EH (cell line): ENCODE data around the gene ZHX3.
"Not testable (repeated sequence)": the region's sequence is repeated elsewhere in the genome, so short reads cannot be mapped to it uniquely, and the experiment has no call there.

Source experiments
- DNase-seq: peaks from one replicate; pipeline ENCODE4 v3.0.0-alpha.2; 2015; ENCODE audit warnings: low read depth

The ZHX3 gene

DNA sequence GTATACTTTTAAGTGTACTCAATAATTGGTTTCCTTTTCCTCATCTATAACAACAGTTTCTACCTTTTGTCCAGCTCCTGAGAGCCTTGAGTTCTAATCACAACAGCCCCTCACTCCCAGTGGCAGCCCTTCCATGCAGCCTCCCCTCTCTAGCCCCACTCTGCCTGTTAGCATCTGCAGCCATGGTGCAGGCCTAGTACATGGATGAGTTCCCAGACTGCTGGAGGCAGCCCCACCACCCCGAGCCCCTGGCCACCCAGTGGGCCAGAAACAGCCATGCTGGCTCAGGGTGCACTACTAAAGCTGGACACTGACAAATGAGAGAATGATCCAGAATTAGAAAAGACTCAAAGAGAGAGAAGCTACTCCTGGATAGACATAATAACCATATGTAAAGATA lies 13.4 kb upstream of the ZHX3 start:
- DNase-seq = no peak

DNA sequence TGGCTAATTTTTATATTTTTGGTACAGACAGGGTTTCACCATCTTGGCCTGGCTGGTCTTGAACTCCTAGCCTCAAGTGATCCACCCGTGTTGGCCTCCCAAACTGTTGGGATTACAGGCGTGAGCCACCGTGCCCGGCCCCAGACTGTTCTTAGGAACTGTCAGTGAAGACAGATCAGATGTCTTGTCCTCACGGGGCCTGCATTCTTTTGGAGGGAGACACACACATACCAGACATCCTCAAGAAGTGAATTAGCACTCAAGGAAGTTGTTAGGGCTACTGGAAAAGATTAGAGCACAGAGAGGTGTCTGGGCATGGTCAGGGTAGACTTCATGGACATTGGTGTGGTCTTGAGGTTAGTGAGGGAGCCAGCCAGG lies 12.8 kb upstream of the ZHX3 start:
- peak; percentile 83 for DNase-seq

DNA sequence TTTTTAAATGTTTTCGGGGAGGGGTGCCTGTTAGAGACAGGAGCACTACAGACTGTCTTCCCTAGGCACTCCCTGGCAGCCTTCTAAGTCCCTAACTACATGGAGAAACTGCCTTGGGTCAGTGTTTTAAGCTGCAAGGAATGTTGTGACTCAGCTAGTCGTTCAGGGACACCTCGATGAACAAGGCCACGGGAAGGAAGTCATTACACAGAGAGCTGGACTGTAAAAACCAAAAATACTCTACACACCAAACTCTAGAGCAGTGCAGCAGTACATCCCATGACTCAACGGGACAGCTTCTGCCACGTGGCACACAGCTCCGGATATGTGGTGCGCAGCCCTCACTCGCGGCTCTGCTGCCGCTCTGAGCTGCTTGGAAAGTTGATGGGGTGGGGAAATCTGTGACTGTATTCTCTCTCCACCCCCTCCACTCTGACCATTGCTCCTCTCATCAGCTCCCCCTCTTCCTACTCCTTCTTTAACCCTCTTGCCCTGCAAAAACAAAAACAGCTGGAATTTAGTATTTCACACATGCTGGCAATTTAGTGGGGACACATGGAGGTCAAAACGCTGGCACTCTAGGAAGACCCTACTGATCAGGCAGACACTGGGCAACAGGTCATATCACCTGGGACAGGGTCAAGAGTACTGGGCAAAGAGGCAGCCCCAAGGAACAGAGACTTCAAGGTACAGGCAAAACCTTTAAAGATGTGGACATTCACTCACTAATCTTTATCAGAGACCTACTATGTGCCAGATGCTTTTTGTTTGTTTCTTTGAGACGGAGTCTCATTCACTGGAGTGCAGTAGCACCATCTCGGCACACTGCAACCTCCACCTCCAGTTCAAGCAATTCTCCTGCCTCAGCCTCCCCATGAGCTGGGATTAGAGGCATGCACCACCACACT lies 12.2 kb upstream of the ZHX3 start:
- peak; percentile 100 for DNase-seq

DNA sequence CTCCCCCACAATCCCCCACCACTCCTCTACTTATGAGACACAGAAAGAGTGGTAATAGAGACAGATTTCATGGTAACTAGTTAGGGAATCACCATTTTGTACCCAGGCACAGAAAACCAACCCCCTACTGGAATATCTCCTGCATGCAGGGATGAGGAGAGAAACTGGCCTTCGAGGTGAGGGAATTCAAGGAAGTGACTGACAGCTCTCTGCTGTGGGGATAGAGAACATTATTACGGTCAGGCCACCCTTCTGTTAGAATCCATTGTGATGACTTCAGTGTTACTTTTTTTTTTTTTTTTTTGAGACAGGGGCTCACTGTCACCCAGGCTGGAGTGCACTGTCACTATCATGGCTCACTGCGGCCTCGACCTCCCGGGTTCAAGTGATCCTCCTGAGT lies 9.6 kb upstream of the ZHX3 start:
- no peak for DNase-seq

DNA sequence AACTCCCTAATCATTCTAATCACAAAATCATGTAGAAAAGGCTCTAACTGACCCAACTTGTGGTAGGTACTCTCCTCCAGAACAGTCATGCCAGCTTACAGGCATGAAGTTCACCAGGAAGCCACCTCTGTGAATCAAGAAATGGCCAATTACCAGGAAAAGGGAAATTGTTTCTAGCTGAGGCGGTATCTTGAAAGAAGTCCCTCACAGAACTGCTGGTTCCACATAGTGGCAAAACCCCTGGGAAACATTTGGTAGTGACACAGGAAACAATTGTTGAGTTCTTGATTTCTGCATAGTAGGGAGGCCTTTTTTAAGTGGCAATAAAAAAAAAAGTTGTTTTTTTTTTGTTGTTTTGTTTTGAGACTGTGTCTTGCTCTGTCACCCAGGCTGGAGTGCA lies 3.4 kb upstream of the ZHX3 start:
- no peak for DNase-seq

DNA sequence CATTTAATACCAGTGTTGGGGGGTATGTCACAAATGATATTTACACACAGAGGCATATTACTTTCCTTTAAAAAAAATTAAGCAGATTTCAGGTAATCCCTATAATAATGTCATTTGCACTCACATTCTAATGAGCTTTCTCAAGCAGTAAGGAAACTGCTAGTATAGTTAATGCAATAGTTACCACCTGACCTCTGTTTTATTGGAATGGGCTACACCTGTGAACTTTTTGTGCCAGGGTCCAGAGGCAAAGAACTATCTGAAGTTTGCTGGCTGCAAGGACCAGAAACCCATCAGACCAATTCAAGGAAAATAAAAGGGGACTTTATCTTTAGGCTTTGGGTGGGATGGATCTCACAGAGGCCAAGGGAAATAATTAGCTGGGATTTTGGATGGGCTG lies 2.9 kb upstream of the ZHX3 start:
- no peak for DNase-seq

DNA sequence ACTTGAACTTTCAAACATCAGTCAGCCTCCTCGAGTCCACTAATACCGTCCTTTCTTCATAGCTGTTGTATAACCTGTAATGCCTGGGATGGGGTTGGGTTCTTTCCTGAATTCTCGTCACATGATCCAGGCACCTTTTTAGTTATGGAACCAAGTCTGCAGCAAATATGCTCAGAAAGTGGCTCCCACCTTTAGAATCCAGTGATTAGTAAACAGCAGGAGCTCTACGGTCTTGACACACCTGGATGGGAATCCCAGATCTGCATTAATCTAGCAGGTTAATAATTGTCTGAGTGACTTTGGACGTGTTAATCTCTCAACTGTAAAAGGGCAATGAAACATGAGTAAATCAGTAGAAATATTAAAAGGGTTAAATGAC lies 729 bp upstream of the ZHX3 start:
- DNase-seq = no peak

DNA sequence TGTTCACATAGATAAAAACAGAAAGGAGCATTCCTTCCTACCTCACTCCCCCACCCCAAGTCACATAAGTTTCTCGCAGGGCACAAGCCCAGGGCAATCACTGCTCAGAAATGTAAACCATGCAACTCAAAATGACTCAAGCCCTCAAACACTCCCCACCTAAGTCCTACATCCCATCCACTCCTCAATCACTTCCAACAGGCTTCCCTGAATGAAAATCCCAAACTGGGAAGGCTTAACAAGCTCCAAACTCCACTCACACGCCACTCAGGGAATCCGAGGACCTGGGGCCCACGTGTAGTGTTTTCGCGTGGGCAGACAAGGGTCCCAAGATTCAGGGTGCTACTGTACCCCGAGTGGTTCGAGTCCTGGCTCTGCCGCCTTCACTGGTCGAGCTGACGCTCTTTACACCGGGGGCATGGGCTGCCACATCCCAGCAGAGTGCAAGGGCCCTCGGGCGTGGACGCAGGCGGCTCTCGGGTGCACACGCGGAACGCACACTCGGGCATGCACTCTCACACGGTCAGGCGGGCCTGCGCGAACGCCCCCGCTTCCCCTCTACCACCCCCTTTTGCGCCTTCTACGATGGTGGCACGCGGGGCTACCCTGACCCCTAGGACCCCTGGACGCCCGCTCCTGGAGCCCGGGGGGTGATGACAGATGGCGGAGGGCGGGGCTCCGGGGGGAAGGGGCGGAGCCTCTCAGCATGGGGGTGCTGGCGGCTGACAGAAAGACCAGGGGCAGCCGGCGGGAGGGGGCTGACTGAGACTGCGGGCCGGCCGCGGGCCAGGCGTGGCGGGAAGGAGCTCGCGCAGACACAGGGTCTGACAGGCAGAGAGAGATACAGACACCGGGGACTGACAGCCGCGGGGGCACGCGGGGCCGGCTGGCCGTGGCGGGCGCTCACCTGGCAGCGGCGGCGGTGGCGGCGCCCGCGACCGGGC lies 657 bp downstream of the ZHX3 start:
- DNase-seq = peak; percentile 93

DNA sequence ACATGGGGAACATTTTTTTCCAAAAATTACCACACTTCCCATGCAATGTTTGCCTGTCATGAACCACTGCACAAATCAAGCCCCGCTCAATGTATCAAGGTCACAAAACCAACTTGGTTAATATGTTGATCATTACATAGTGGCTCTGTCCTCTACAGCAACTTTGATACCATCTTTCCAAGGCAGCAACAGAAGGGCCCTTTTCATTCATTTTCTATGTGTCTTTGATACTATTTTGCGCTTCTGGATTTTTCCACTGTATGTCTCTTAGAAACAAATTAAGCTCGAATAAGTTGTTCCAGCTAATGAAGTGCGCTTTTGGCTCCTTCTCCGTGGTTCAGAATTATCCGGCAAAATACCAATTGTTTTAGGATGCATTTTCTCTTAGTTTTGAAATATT lies 1.5 kb downstream of the ZHX3 start:
- DNase-seq = no peak

DNA sequence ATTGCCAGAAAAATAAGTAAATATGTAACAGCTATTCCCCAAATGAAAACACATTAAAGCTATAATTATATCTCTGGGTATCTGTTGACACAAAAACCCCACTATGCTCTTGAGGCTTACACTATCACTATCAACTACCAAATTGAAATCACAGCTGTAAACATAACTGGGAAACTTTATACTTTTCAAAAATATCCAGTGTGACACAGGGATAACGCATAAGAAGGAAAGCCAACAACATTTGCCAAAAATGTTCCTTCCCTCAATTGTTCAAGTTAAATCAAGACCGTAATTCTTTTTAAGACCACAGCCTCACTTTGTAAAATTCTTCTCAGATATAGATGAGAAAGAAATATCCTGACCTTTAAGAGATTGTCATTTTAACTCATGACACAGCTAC lies 3.1 kb downstream of the ZHX3 start:
- DNase-seq = no peak

DNA sequence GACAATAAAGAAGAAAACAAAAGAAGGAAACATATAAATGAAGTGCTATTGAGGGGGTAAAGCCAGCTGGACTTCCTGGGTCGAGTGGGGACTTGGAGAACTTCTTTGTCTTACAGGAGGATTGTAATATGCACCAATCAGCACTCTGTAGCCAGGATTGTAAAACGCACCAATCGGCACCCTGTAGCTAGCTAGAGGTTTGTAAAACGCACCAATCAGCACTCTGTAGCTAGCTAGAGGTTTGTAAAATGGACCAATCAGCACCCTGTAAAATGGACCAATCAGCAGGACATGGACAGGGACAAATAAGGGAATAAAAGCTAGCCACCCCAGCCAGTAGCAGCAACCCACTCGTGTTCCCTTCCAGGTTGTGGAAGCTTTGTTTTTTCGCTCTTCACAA lies 5.5 kb downstream of the ZHX3 start:
- not testable (repeated sequence) for DNase-seq

DNA sequence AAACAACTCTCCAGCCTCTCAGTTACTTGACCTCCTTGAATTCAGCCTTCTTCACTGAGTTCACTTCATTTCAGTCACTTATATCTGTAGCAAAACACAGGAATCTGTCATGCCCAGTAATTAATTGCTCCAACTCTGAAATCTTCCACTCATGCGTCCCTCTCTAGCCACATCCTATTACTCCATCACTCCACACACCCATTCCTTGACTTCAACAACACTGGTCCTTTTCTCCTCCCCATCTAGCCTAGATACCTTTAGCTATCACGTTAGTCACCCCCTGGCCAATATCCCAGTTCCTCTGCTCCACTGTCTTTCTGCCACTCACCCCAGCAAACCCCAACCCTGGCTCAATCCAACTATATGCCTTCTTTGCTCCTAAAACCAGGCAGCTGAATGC lies 7.7 kb downstream of the ZHX3 start:
- peak; percentile 88 for DNase-seq

DNA sequence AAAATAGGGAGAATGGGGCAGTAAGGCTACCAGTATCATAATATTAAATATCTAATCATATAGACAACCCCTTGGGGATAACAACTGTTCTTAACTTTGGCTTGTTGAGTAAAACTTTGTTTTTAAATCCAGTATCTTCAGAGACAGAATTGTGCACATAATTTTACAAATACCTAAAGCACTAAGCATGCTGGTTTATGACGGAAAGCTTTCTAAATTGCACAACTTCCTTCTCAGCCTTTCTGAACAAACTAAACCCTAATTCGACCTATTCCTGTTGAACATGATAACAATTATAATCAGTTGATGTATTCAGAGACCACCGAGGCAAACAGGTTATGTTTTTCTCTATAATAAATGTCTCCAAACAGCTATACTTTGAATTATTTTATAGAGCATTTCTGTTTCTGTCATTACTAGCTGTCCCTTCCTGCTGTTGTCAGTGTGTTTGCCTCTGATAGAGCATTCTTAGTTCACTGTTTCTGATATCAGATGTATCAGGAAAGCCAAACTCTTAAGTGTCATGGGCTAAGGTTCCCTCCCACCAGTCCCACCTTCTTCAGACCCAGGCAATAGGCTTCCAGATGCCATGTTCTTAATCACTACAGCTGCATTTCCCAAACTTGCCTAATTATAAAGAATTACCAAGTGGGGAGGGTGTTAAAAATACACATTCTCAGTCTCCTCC lies 8.7 kb downstream of the ZHX3 start:
- DNase-seq = peak; percentile 68

DNA sequence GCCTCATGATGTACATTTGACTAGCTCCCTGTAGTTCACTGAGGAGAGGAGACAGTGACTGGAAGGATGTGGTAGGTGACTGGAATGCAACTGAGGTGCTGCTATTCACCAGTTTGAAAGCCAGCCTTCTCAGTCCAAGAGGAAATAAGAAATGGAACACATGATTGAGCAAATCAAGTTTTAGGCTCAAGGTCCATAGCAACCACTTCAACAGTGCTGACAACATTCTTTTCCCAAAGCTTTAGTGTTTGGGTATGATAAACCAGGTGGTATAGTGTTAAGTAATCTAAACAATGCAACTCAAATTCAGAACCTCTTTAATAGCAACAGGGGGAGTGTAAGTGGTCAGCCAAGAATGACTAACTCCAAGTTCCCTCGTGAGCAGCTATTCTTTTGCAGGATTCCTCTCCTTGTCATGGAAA lies 9.2 kb downstream of the ZHX3 start:
- peak; percentile 79 for DNase-seq

DNA sequence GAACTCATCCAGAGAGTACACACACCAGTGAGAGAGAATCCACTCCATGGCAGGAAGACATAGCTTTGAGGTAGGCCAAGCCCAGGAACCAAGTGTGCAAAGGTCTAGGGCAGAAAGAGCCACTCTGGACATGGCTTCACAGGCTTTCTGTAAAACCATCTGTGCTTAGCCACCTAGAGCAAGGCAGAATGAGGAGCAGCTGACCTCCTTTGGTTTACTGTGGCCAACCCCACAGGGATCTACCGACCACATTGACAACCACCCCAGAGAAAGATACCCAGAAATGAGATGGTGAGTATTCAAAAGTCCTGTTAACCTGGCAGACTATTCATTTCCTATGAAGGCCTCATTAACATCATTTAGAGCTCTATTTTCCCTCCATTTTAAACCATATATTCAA lies 10.5 kb downstream of the ZHX3 start:
- DNase-seq = no peak

DNA sequence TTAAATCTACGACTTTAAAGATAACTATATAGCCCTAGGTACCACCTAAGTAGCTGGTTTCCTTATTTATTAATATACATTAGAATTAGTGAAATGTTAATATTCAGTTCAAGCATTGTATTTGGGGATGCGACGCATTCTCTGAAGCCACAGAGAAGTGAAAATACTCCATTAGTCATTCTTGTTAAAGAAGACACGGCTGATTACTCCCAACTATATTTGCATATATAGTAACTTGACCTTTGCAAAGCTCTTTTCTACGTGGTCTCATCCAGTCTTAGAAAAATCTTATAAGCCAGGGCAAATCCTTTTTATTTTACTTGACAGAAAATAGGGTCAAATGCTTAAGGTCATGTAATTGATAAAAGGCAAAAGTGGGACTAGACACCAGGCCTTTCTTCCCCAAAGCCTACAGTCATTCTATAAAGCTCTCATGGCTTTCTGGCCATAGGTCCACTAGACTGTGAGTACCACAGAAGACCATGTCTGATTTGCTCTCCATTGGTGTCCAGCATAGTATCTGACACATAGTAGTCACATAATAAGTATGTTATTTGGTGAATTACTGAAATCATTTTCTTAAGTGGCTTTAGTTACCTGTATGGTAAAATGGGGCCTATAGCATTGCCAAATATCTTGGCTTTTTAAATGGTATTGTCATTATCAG lies 11.3 kb downstream of the ZHX3 start:
- no peak for DNase-seq

DNA sequence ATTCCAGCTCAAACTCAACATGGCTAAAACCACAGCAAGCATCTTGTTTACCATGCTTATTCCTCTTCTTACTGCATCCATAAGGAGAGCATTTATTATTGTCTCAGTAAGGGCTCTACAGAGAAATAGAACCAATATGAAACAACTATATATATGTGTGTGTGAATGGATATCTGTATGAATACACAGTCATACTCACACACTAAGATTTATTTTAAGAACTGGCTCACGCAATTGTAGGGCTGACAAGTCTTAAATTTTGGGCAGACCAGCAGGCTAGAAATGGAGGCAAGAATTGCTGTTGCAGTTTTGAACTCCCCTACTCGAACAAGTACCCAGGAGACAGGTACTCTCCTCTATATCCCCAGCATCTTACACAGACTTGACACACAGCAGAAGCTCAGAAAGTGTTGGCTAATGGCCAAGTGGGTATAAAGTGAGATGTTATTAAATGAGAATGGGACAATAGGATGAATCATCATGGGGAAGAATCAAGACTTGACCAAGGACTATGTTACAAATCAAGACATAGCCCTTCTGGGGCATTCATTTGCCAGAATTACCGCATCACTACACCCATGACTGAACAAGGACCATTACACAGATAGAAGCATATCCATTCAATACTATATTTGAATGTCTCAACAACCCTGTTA lies 13.0 kb downstream of the ZHX3 start:
- DNase-seq = no peak

DNA sequence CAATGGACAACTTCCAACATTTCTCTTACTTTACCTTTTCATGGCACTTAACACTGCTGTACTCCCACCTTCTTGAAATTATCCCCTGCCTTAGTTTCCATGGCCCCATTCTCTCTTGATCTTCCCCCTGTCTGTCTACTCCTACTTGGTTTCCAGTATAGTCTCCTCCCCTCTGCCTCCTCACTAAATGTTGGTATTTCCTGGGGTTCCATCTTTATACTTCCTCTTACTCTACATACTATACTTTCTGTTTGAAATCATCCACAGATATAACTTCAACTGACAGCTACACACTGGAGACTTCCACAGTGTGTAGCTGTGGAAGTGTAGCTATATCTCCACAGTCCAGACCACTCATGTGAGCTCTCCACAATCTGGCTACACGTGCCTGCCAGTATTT lies 13.5 kb downstream of the ZHX3 start:
- no peak for DNase-seq

DNA sequence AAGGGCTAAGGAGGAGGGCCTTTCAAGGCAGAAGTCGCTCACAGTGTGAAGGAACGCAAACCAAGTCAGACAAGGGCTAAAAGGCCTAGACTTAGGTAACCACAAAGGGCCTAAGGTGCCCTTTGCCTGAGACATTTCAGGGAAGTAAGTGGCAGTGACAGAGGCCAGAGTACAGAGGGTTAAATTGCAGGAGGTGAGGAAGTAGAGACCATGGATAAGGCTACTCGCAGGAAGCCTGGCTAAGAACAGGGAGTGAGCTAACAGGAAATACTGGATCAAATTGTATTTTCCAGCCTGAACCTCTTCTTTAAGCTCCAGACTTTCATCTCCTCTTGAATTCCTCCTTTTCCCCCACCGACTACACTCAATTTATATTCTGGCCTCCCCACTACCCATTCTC lies 16.6 kb downstream of the ZHX3 start:
- no peak for DNase-seq

DNA sequence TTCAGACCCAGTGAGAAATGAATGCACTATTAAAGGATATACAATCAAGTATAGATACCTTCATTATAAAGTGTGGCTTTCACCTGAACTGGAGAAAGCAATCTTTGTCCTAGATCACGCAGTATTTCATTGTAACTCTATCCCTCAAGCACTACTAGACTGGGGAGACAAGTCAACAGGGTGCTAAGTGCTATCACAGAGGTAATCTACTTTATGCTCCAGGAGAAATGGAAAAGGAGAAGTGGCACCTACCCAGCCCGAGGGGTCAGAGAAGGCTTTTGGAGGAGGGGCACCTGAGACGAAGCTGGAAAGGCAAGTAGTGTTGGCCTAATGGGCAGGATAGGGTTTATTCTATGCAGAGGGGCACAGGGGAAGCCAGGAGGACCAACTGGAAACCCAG lies 17.1 kb downstream of the ZHX3 start:
- no peak for DNase-seq

DNA sequence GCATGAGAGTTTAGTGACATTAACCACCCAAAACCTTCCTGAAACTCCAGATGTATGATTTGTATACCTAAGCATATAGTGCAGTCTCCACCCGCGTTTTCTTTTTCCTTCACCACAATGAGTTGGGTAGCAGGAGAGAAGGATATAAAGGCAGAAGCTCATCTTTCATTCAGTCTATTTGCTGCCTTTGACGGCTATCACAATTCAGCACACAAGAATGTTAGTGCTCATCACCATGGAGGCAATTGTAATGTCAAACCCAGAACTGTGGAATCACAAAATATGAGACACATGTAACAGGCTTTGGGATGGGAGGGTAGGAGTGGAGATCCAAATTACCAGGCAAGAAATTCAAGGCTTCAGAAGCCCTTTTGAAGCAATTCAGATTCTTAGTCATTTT lies 17.6 kb downstream of the ZHX3 start:
- peak; percentile 64 for DNase-seq
